Chondrocyte (in vitro differentiated cells): ENCODE data around the gene MCRIP2. TPM values are rescaled to one million over a fixed set of nuclear protein-coding genes. Genes with fewer than 3 reads are reported as not detected.

Source experiments
- DNase-seq: peaks from one replicate; pipeline ENCODE4 v3.0.0; 2021; ENCODE audit warnings: mixed read lengths, low spot score
- H3K27ac Mint-ChIP-seq: one replicate; pipeline ENCODE4 v1.8.0; 2021; ENCODE audit warnings: mild to moderate bottlenecking, moderate library complexity, mixed read lengths; ENCODE audit not compliant: unreplicated experiment
- H3K27me3 Mint-ChIP-seq: 2 replicates; pipeline ENCODE4 v1.8.0; 2021; ENCODE audit warnings: low read depth, mixed read lengths
- H3K36me3 Mint-ChIP-seq: 2 replicates; pipeline ENCODE4 v1.8.0; 2021; ENCODE audit warnings: low read depth, mixed read lengths
- H3K4me1 Mint-ChIP-seq: 2 replicates; pipeline ENCODE4 v1.8.0; 2021; ENCODE audit warnings: low read depth, mild to moderate bottlenecking, mixed read lengths
- H3K4me3 Mint-ChIP-seq: one replicate; pipeline ENCODE4 v1.8.0; 2021; ENCODE audit warnings: mild to moderate bottlenecking, moderate library complexity, mixed read lengths; ENCODE audit not compliant: unreplicated experiment
- H3K9me3 Mint-ChIP-seq: 2 replicates; pipeline ENCODE4 v1.8.0; 2021; ENCODE audit warnings: low read depth, mixed read lengths
- total RNA-seq: library from RNA; stranded (reverse); gene quantifications from 3 replicates; pipeline ENCODE4 v1.2.1, GENCODE V29; 2021
- TF ChIP-seq, protein P1 (sequence below): fragments of 200-600 bp; sonication (generic); IDR thresholded peaks from 2 replicates; pipeline ENCODE4 v1.5.0; 2021; ENCODE audit warnings: antibody characterized with exemption, mild to moderate bottlenecking, moderate library complexity

Gene MCRIP2
- total RNA-seq, 1 donor from 2014 or later: 15.3 TPM

GRCh38 chr16:670485-671352 is 29.1 kb downstream of the MCRIP2 start:
- H3K4me3 Mint-ChIP-seq: no peak overlapping the region

DNA sequence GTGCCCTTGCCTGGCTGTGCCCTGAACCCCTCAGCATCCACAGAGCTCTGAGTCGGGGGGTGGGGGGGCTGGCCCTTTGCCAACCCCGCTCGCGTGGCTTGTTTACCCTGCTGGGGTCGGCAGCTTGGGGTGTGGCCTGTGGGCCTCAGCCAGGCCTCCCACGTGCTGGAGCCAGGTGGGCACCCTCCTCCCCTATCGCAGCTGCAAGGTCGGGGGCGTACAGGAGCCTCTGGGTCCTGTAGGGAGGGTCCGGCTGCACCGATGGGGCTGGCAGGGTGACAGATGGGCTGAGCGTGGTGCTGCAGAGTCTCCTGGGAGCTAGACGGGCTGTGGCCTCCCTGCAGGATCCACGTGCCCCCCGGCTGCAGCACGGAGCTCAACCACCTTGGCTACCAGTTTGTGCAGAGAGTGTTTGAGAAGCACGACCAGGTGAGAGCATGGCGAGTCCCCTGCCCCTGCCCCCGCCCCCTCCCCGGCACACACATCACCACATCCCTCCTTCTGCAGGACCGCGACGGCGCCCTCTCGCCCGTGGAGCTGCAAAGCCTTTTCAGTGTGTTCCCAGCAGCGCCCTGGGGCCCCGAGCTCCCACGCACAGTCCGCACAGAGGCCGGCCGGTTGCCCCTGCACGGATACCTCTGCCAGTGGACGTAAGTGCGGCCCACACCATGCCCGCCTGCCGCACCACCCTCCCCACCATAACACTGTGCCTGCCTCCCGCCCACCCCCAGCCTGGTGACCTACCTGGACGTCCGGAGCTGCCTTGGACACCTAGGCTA is 29.9 kb downstream of the MCRIP2 start:
- Mint-ChIP-seq H3K27me3 (no peaks in the 10 kb centered on the region), H3K4me3 (no peak overlapping the region), H3K4me1 (peaks cover 15% of the 10 kb centered on the region), H3K9me3 (no peaks in the 10 kb centered on the region), H3K27ac (no peak overlapping the region), H3K36me3 (peaks cover 2% of the 10 kb centered on the region)
- TF ChIP-seq, protein P1, sequence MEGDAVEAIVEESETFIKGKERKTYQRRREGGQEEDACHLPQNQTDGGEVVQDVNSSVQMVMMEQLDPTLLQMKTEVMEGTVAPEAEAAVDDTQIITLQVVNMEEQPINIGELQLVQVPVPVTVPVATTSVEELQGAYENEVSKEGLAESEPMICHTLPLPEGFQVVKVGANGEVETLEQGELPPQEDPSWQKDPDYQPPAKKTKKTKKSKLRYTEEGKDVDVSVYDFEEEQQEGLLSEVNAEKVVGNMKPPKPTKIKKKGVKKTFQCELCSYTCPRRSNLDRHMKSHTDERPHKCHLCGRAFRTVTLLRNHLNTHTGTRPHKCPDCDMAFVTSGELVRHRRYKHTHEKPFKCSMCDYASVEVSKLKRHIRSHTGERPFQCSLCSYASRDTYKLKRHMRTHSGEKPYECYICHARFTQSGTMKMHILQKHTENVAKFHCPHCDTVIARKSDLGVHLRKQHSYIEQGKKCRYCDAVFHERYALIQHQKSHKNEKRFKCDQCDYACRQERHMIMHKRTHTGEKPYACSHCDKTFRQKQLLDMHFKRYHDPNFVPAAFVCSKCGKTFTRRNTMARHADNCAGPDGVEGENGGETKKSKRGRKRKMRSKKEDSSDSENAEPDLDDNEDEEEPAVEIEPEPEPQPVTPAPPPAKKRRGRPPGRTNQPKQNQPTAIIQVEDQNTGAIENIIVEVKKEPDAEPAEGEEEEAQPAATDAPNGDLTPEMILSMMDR: no peak
- no peak for DNase-seq

More at GRCh38 chr16:670485-671352, 29.1 kb downstream of the MCRIP2 start:
- no peaks in the 10 kb centered on the region for H3K27me3 Mint-ChIP-seq
- H3K36me3 Mint-ChIP-seq: peaks cover 2% of the 10 kb centered on the region
- DNase-seq: no peak
- TF ChIP-seq, protein P1: no peak
- H3K9me3 Mint-ChIP-seq: no peaks in the 10 kb centered on the region
- peaks cover 15% of the 10 kb centered on the region for H3K4me1 Mint-ChIP-seq
- H3K27ac Mint-ChIP-seq: no peak overlapping the region

DNA sequence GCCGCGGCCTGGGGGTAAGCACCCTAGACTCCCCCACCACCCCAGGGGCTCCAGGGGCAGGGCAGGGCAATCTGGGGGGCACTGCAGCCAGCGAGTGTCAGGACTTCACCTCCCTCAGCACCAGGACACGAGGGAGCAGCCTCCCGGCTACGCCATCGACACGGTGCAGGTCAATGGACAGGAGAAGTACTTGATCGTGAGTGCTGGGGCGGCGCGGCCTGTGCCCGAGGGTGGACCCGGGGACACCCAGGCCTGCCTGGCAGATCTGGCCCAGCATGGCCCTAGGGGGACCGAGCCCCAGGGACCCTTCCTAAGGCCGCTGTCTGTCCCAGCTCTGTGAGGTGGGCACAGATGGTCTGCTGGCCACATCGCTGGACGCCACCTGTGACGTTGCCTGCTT is 30.7 kb downstream of the MCRIP2 start:
- Mint-ChIP-seq H3K36me3 (peaks cover 2% of the 10 kb centered on the region), H3K27me3 (no peaks in the 10 kb centered on the region), H3K4me1 (peaks cover 15% of the 10 kb centered on the region), H3K4me3 (no peak overlapping the region), H3K27ac (no peak overlapping the region), H3K9me3 (no peaks in the 10 kb centered on the region)
- DNase-seq: no peak
- TF ChIP-seq, protein P1: no peak

- TF ChIP-seq, protein P1: no peak
Observed at GRCh38 chr16:672851-673250, 31.2 kb downstream of the MCRIP2 start.

GRCh38 chr16:673399-673991 is 31.9 kb downstream of the MCRIP2 start:
- Mint-ChIP-seq H3K36me3 (peaks cover 2% of the 10 kb centered on the region), H3K4me1 (peaks cover 12% of the 10 kb centered on the region), H3K4me3 (no peak overlapping the region), H3K27me3 (no peaks in the 10 kb centered on the region), H3K9me3 (no peaks in the 10 kb centered on the region), H3K27ac (no peak overlapping the region)
- TF ChIP-seq, protein P1: no peak
- DNase-seq: no peak

More at GRCh38 chr16:672851-673250, 31.2 kb downstream of the MCRIP2 start:
- Mint-ChIP-seq H3K9me3 (no peaks in the 10 kb centered on the region), H3K4me3 (no peak overlapping the region), H3K4me1 (peaks cover 12% of the 10 kb centered on the region), H3K27me3 (no peaks in the 10 kb centered on the region), H3K27ac (no peak overlapping the region), H3K36me3 (peaks cover 2% of the 10 kb centered on the region)
- DNase-seq: no peak
